H9 (cell line): Measurements from ENCODE around the gene ZNF584. TPM values are rescaled to one million over a fixed set of nuclear protein-coding genes. Genes with fewer than 3 reads are reported as not detected.

ENCODE experiments used
- DNase-seq: peaks from one replicate; pipeline ENCODE4 v3.0.0-alpha.2; 2017
- H2AFZ ChIP-seq: one replicate; pipeline ENCODE4 v1.6.1; 2013; ENCODE audit warnings: mild to moderate bottlenecking, low read length, control low read depth, moderate library complexity
- H2AK5ac ChIP-seq: 2 replicates; pipeline ENCODE4 v1.6.1; 2013; ENCODE audit warnings: low read length, control low read depth, mixed read lengths; ENCODE audit not compliant: insufficient read length
- H2BK120ac ChIP-seq: one replicate; pipeline ENCODE4 v1.6.1; 2013; ENCODE audit warnings: low read depth, mild to moderate bottlenecking, low read length, control low read depth, inconsistent platforms; ENCODE audit not compliant: poor library complexity, severe bottlenecking
- H2BK12ac ChIP-seq: 2 replicates; pipeline ENCODE4 v1.6.1; 2013; ENCODE audit warnings: low read length, control low read depth, mixed read lengths, low read depth; ENCODE audit not compliant: insufficient read length
- H2BK15ac ChIP-seq: 2 replicates; pipeline ENCODE4 v1.6.1; 2013; ENCODE audit warnings: low read depth, low read length, control low read depth
- H2BK20ac ChIP-seq: one replicate; pipeline ENCODE4 v1.6.1; 2013; ENCODE audit warnings: low read depth, mild to moderate bottlenecking, low read length, control low read depth, inconsistent platforms; ENCODE audit not compliant: poor library complexity, severe bottlenecking
- H2BK5ac ChIP-seq: 2 replicates; pipeline ENCODE4 v1.6.1; 2013; ENCODE audit warnings: low read length, control low read depth, mixed read lengths; ENCODE audit not compliant: insufficient read length
- H3K14ac ChIP-seq: 2 replicates; pipeline ENCODE4 v1.6.1; 2013; ENCODE audit warnings: low read length, control low read depth; ENCODE audit not compliant: insufficient read depth
- H3K18ac ChIP-seq: 2 replicates; pipeline ENCODE4 v1.6.1; 2013; ENCODE audit warnings: low read depth, mild to moderate bottlenecking, mixed read lengths, low read length, control low read depth; ENCODE audit not compliant: insufficient read length
- H3K23ac ChIP-seq: 2 replicates; pipeline ENCODE4 v1.6.1; 2013; ENCODE audit warnings: low read length, control low read depth, mixed read lengths, low read depth; ENCODE audit not compliant: insufficient read length
- H3K23me2 ChIP-seq: 2 replicates; pipeline ENCODE4 v1.6.1; 2013; ENCODE audit warnings: low read depth, mild to moderate bottlenecking, mixed read lengths, low read length, control low read depth; ENCODE audit not compliant: insufficient read length, poor library complexity, severe bottlenecking
- H3K27ac ChIP-seq: 2 replicates; pipeline ENCODE4 v1.5.1; 2013; ENCODE audit warnings: low read length, control low read depth, mixed read lengths, low read depth; ENCODE audit not compliant: insufficient read length
- H3K27me3 ChIP-seq: 2 replicates; pipeline ENCODE4 v1.6.1; 2013; ENCODE audit warnings: low read length, control low read depth, inconsistent platforms; ENCODE audit not compliant: insufficient read depth
- H3K4ac ChIP-seq: 2 replicates; pipeline ENCODE4 v1.6.1; 2013; ENCODE audit warnings: low read depth, mild to moderate bottlenecking, control low read depth, inconsistent platforms, low read length, moderate library complexity
- H3K4me1 ChIP-seq: 2 replicates; pipeline ENCODE4 v1.6.1; 2013; ENCODE audit warnings: low read length, control low read depth, inconsistent platforms; ENCODE audit not compliant: insufficient read depth
- H3K4me2 ChIP-seq: 2 replicates; pipeline ENCODE4 v1.6.1; 2013; ENCODE audit warnings: low read length, control low read depth, mixed read lengths; ENCODE audit not compliant: insufficient read length, insufficient read depth
- H3K56ac ChIP-seq: 2 replicates; pipeline ENCODE4 v1.6.1; 2013; ENCODE audit warnings: low read depth, mild to moderate bottlenecking, mixed read lengths, low read length, control low read depth; ENCODE audit not compliant: insufficient read length
- H3K79me1 ChIP-seq: 2 replicates; pipeline ENCODE4 v1.6.1; 2013; ENCODE audit warnings: low read depth, mild to moderate bottlenecking, moderate library complexity, low read length, control low read depth, inconsistent platforms; ENCODE audit not compliant: insufficient read depth, poor library complexity, severe bottlenecking
- H3K79me2 ChIP-seq: 2 replicates; pipeline ENCODE4 v1.6.1; 2013; ENCODE audit warnings: low read length, control low read depth, inconsistent platforms; ENCODE audit not compliant: insufficient read depth
- H3K9ac ChIP-seq: 2 replicates; pipeline ENCODE4 v1.6.1; 2013; ENCODE audit warnings: low read length, control low read depth, mixed read lengths; ENCODE audit not compliant: insufficient read length; ENCODE audit errors: extremely low read depth
- H3K9me3 ChIP-seq: one replicate; pipeline ENCODE4 v1.6.1; 2013; ENCODE audit warnings: low read depth, low read length, inconsistent platforms; ENCODE audit not compliant: control insufficient read depth
- H3T11ph ChIP-seq: one replicate; pipeline ENCODE4 v1.6.1; 2013; ENCODE audit warnings: mild to moderate bottlenecking, low read length, control low read depth, inconsistent platforms
- H4K20me1 ChIP-seq: one replicate; pipeline ENCODE4 v1.6.1; 2013; ENCODE audit not compliant: control insufficient read depth, insufficient read length, insufficient read depth
- H4K5ac ChIP-seq: 2 replicates; pipeline ENCODE4 v1.6.1; 2013; ENCODE audit warnings: low read depth, mild to moderate bottlenecking, mixed read lengths, low read length, control low read depth; ENCODE audit not compliant: insufficient read length
- H4K8ac ChIP-seq: replicated peaks from 2 replicates; pipeline ENCODE4 v1.6.1; 2013; ENCODE audit warnings: low read length, control low read depth, mixed read lengths, low read depth; ENCODE audit not compliant: insufficient read length
- H4K91ac ChIP-seq: 2 replicates; pipeline ENCODE4 v1.6.1; 2013; ENCODE audit warnings: low read depth, mild to moderate bottlenecking, moderate library complexity, mixed read lengths, low read length, control low read depth; ENCODE audit not compliant: insufficient read length
- H3K27ac Mint-ChIP-seq, 3 experiments: 2 replicates in 2 of 3; 3 replicates in 1 of 3; pipeline ENCODE4 v1.8.0; 2020 to 2021; ENCODE audit warnings: mixed read lengths in 3 of 3, mild to moderate bottlenecking in 1 of 3, moderate library complexity in 1 of 3
- H3K27me3 Mint-ChIP-seq: 2 replicates; pipeline ENCODE4 v1.8.0; 2021; ENCODE audit warnings: low read depth, mild to moderate bottlenecking, moderate library complexity, mixed read lengths
- H3K36me3 Mint-ChIP-seq, 3 experiments: 2 replicates in 2 of 3; 3 replicates in 1 of 3; pipeline ENCODE4 v1.8.0; 2020 to 2021; ENCODE audit warnings: low read depth in 3 of 3, mixed read lengths in 3 of 3; ENCODE audit not compliant: insufficient read depth in 1 of 3
- H3K4me1 Mint-ChIP-seq, 2 experiments: 2 replicates each; pipeline ENCODE4 v1.8.0; 2020; ENCODE audit warnings: mixed read lengths in 2 of 2
- H3K4me3 Mint-ChIP-seq, 2 experiments: 2 replicates in 1 of 2; 3 replicates in 1 of 2; pipeline ENCODE4 v1.8.0; 2020 to 2021; ENCODE audit warnings: mild to moderate bottlenecking in 2 of 2, mixed read lengths in 2 of 2, moderate library complexity in 1 of 2
- H3K9me3 Mint-ChIP-seq, 2 experiments: 2 replicates in 1 of 2; 3 replicates in 1 of 2; pipeline ENCODE4 v1.8.0; 2020; ENCODE audit warnings: mild to moderate bottlenecking in 2 of 2, mixed read lengths in 2 of 2, moderate library complexity in 1 of 2
- CTCF ChIP-seq: fragments of 200-600 bp; sonication (generic); conservative IDR thresholded peaks from 3 replicates; pipeline ENCODE4 v1.8.0; 2021; ENCODE audit warnings: antibody characterized with exemption, mild to moderate bottlenecking
- WGBS: extraction: QIAGEN DNeasy Blood & Tissue Kit; methylation state at CpG from one replicate; pipeline ENCODE4 v1.1.7; 2013; ENCODE audit warnings: missing lambda C conversion rate, low lambda C conversion rate, mixed read lengths; ENCODE audit not compliant: insufficient read length; ENCODE audit errors: extremely low coverage; 5-methylcytosine and 5-hydroxymethylcytosine counted together
- total RNA-seq: library from RNA; stranded (reverse); gene quantifications from 2 replicates; pipeline ENCODE4 v1.2.1, GENCODE V29; 2021

ZNF584 gene
- total RNA-seq, 1 experiment from 2014 or later, result 7.4 TPM

- H3K14ac ChIP-seq, result no peak overlapping the region
- no peak overlapping the region for H2BK15ac ChIP-seq
- peaks cover 2% of the 10 kb centered on the region; the same call in 1 of the 2 replicates for H3K79me2 ChIP-seq
- H2AK5ac ChIP-seq, result no peak overlapping the region
- H3K4me1 Mint-ChIP-seq, result peaks cover 17 to 23% of the 10 kb centered on the region in 2 experiments
- no peak overlapping the region for H3K18ac ChIP-seq
- no peak overlapping the region for H3K4ac ChIP-seq
- no peaks in the 10 kb centered on the region for H3K9me3 Mint-ChIP-seq
- WGBS, result no CpG with 5 or more reads among the region's 26 CpGs
- peaks cover 3% of the 10 kb centered on the region for H3K79me1 ChIP-seq
- no peak overlapping the region for H3T11ph ChIP-seq
- H4K91ac ChIP-seq, result no peak overlapping the region
- peaks cover 7% of the 10 kb centered on the region for H3K23me2 ChIP-seq
- no peak overlapping the region for H4K5ac ChIP-seq
- H2AFZ ChIP-seq, result no peak overlapping the region
- H3K56ac ChIP-seq, result no peak overlapping the region
- peak overlapping the region in 1 of 3 experiments; percentile 79; a peak in 4 of 7 replicates for H3K27ac Mint-ChIP-seq
- H4K20me1 ChIP-seq, result peaks cover 5% of the 10 kb centered on the region
- no peak overlapping the region for H2BK12ac ChIP-seq
- peaks cover 52 to 63% (median 59%) of the 10 kb centered on the region in 3 experiments for H3K36me3 Mint-ChIP-seq
- no peak overlapping the region for H3K27ac ChIP-seq
- H2BK120ac ChIP-seq, result no peak overlapping the region
- H3K23ac ChIP-seq, result no peak overlapping the region
- no peak for TF ChIP-seq CTCF
- H3K4me2 ChIP-seq, result no peak overlapping the region
- peaks cover under 1% of the 10 kb centered on the region; the same call in 1 of the 2 replicates for H3K4me1 ChIP-seq
- peaks cover 9% of the 10 kb centered on the region for H3K27me3 Mint-ChIP-seq
- no peak overlapping the region for H2BK20ac ChIP-seq
- H3K27me3 ChIP-seq, result no peaks in the 10 kb centered on the region; the same call in 1 of the 2 replicates
- peak; percentile 22 for DNase-seq
- H4K8ac ChIP-seq, result no peak overlapping the region
- H3K9me3 ChIP-seq, result no peaks in the 10 kb centered on the region
- H3K4me3 Mint-ChIP-seq, result 0 out of 5 replicates have a peak overlapping the region, but pooled peaks of 1 of the 2 experiments have one; percentile 12
- H3K9ac ChIP-seq, result no peak overlapping the region
- no peak overlapping the region for H2BK5ac ChIP-seq
These were observed 15.3 kb upstream of the ZNF584 start for GRCh38 chr19:58392945-58393724.
